ENCODE data around the gene PPT2.
A peak's percentile ranks its signal among the peaks of the same experiment; 100 is the strongest.

The PPT2 gene

GRCh38 chr6:32153564-32154513, at the start of gene PPT2:
Gene PPT2, plus strand, starts transcription at chr6:32154141. Its CDS starts 454 bp downstream, at chr6:32154595.
- DNase-seq = peak; percentile 64

DNA sequence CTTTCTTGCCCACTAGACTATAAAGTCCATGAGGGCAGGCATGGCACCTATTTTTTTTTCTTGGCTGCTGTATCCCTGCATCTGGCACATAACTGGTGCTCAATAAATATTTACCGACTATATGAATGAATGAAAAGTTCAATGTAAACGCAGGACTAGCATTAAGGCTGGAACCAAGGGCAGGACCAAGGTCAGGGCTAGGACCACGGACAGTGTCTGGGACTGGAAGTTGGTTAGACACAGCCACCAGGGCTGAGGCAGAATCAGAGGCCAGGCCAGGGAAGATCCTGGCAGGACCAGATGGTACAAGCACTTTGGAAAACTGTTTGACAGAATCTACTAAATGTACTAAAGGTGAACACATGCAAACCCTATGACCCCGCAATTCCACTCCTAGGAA, 48.5 kb upstream of the PPT2 start:
- DNase-seq = no peak

DNA sequence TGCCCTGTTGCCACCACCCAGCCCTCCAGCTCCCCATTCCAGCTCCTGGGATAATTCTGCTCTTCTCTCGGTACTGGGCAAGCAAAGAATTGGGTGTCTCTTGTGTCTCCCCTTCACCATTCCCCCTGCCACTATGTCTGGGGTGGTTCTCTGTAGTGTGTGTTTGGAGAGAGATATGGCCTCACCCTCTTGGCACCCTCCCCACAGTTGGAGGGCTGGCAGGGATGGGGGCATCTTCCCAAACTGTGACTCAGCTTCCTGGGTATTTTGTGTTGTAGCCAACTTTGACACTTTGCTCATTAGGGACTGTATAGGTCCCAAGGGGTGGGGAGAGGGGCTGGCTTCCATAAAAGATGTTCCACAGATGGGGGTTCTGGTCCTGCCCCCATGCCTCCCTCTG, 46.5 kb upstream of the PPT2 start:
- no peak for DNase-seq

DNA sequence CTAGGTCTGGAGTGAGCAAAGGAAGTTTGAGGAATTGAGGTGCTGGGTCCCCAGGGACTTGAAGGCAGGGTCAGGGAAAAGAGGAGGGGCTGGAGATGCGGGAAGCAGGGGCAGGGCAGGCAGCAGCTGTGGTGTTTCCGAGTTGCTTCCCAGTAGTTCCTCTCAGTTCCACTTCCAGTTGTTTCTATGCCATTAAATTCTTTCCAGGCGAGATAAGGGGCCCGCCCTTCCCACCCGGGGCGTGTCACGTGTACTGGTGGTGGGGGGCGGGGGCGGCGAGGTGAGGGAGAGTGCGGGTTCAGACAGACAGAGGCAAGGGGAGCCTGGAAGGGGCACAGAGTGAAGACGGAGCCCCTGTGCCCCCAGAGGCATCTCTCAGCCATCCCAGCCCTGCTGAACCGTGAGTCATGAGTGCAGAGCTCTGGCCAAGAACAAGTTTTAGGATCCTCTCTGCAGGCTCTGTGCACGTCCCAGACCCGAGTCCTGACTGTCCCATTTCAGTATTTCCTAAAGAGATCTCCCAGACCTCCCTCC, 45.8 kb upstream of the PPT2 start:
- no peak for DNase-seq

- DNase-seq = no peak
Measured at GRCh38 chr6:32108727-32109113, 45.2 kb upstream of the PPT2 start.

DNA sequence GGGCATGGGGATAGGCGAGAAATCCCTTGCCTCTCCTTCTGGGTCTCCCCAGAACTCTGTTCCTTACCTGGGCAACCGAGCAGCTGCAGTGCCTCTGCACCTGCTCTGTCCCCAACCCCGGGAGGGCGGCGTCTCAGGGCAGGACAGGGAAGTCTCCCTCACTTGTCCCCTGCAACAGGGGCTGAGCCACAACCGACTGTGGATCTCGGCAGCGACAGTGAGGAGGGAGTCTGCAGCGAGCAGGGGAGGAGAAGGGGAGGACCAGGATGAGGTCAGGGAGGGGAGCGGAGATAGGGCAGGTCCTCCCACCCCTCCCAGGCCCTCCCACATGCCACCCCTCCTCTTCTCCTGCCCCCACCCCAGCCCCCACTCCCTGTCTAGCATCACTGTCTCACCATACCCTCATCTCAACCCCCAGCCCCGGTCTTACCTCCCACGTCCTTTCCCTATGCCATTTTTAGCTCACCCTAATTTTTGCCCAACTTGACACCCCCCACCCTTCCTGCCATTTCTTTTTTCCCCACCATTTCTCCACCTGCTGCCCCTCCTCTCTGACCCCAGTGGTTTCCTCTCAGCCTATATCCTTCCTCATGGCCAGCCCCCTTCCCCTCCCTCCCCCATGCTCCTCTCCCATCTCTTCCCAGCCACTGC, 44.7 kb upstream of the PPT2 start, which contains the start of gene TNXB:
TNXB (minus strand) TSS at position 225 of the 651 bp plus-strand sequence. CDS start 11,140 bp downstream, outside the sequence.
- no peak for DNase-seq

DNA sequence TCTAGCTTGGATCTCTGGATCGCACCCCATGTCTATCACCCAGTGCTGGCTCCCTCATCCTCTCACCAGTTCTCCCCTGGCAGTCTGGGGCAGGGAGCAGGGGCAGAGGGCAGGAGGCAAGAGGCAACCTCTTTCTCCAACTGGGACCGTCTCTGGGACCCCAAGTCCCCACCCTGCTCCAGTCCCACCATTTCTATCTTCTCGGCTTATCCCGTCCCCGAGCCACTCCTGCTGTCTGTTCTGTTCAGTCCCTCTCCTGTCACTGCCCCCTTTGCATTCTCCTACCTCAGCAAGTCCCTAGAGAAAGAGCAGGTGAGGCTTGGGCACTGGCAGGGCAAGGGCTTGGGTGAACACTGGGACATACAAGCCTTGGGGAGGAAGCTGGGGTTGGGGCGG, 44.2 kb upstream of the PPT2 start:
- no peak for DNase-seq

- DNase-seq = no peak
Measured at GRCh38 chr6:32110632-32111031, 43.3 kb upstream of the PPT2 start.

GRCh38 chr6:32111424-32112066, 42.4 kb upstream of the PPT2 start:
- no peak for DNase-seq

GRCh38 chr6:32112431-32112980, 41.4 kb upstream of the PPT2 start:
- no peak for DNase-seq

- DNase-seq = no peak
Measured at GRCh38 chr6:32113386-32114352, 40.3 kb upstream of the PPT2 start.

- DNase-seq = no peak
Measured at GRCh38 chr6:32114796-32115195, 39.1 kb upstream of the PPT2 start.

DNA sequence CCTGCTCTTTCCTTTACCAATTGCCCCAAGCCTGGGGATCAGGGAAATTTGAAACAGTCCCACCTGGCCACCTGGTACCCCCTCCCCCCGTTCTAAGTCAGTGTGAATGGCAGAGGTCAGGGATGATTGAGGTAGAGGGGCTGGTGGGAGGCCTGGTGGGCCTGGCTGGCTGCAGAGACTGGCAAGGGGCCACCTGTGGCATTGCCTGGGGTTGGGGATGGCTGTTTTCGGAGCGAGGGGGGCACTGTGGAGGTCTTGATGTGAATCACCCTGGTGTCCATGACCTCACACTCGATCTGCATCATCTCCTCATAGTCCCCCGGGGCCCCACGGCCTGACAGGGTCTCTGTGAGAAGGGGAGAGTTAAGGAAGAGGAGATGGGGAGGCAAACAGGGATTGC, 38.3 kb upstream of the PPT2 start:
- no peak for DNase-seq

DNA sequence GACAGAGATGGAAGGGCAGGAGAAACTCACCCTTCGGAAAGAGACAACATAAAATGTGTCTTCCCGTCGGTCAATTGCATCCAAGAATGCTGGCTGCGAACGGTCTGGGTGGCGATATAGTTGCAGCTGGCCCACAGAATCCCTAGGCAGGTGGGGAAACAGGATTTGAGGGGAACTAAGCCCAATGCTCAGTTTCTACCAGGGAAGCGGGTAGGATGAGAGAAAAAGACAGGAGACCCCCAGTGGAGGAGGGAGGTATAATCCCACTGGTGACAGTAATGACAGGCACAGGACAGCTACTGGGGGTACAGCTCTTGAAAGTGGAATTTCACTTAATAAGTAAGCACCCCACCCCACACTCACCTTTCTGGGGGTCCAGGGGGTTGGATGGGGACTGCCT, 37.3 kb upstream of the PPT2 start:
- no peak for DNase-seq

DNA sequence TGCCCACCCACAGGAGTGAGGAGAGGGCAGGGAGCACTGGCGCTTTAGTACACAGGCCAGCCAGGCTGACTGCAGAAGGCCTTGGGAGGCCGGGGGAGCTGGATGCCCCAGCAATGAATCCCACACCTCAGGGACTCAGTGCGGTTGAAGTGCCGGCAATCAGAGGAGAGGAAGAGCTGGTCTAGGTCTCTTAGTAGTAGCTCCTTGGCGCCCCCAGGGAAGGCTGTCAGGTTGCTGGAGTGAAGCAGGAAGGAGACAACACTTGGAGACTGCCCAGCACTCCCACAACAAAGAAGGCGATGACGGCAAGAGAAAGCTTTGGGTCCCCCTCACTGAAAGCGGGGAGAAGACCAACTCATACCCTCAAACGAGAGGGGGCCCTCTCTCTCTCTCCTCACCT, 36.5 kb upstream of the PPT2 start:
- no peak for DNase-seq

GRCh38 chr6:32118782-32119628, 34.9 kb upstream of the PPT2 start:
- peak; percentile 64 for DNase-seq

- no peak for DNase-seq
Measured at GRCh38 chr6:32120573-32121059, 33.3 kb upstream of the PPT2 start.

DNA sequence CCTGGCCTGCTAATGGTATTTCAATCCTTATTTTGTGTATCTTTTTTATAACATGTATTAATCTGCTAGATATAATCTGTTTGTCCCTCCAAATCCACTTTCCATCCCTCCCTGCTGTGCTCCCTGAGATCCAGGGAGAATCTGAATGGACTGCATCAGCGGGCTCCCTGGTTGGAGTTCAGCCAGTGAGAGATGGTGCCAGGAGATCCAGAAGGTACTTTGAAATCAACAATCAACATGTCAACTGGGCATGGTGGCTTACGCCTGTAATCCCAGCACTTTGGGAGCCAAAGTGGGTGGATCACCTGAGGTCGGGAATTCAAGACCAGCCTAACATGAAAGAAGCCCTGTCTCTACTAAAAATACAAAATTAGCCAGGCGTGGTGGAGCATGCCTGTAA, 30.3 kb upstream of the PPT2 start:
- DNase-seq = no peak

- DNase-seq = no peak
Measured at GRCh38 chr6:32126880-32127279, 27.1 kb upstream of the PPT2 start.

- no peak for DNase-seq
Measured at GRCh38 chr6:32127409-32127716, 26.6 kb upstream of the PPT2 start.
